ENCODE results near the gene ZBBX. TPM values are rescaled to one million over a fixed set of nuclear protein-coding genes. Genes with fewer than 3 reads are reported as not detected.

Gene ZBBX
- total RNA-seq, 1 experiment from 2014 or later, result 1.1 TPM

DNA sequence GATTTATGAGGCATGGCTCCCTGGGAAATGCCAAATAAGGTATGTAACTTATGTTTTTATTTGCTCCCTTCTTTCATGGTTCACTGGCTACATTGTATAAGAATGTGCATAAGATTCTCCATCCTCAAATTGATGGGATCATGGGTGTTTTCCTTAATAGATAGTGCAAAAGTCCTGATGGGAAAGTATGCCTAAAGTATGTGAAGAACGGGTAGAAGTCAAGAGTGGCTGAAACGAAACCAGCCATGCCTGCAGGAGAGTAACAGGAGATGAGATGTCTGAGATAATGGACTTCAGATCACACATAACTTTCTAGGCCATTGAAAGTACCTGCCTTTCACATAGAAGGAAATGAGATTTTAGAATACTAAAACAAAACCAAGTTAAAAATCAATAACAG, 56.5 kb downstream of the ZBBX start:
- H3K4me1 Mint-ChIP-seq, result no peaks in the 10 kb centered on the region
- TF ChIP-seq ZNF425 (CRISPR knock-in tag; conservative IDR thresholded peaks at IDR 0.05), result no peak
- no peak for TF ChIP-seq NFE2L1 (CRISPR knock-in tag; IDR thresholded peaks at IDR 0.05)
- no peak for TF ChIP-seq USF1 (CRISPR knock-in tag; IDR thresholded peaks at IDR 0.05)
- no peak for TF ChIP-seq TEAD1 (CRISPR knock-in tag; IDR thresholded peaks at IDR 0.05)
- TF ChIP-seq ZNF121 (CRISPR knock-in tag; IDR thresholded peaks at IDR 0.05), result no peak
- TF ChIP-seq, protein P1, sequence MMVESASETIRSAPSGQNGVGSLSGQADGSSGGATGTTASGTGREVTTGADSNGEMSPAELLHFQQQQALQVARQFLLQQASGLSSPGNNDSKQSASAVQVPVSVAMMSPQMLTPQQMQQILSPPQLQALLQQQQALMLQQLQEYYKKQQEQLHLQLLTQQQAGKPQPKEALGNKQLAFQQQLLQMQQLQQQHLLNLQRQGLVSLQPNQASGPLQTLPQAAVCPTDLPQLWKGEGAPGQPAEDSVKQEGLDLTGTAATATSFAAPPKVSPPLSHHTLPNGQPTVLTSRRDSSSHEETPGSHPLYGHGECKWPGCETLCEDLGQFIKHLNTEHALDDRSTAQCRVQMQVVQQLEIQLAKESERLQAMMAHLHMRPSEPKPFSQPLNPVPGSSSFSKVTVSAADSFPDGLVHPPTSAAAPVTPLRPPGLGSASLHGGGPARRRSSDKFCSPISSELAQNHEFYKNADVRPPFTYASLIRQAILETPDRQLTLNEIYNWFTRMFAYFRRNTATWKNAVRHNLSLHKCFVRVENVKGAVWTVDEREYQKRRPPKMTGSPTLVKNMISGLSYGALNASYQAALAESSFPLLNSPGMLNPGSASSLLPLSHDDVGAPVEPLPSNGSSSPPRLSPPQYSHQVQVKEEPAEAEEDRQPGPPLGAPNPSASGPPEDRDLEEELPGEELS (CRISPR knock-in tag; IDR thresholded peaks at IDR 0.05), result no peak
- no peak for TF ChIP-seq NFATC4 (CRISPR knock-in tag; IDR thresholded peaks at IDR 0.05)
- TF ChIP-seq EMX1 (CRISPR knock-in tag; IDR thresholded peaks at IDR 0.05), result no peak
- TF ChIP-seq, protein P2, sequence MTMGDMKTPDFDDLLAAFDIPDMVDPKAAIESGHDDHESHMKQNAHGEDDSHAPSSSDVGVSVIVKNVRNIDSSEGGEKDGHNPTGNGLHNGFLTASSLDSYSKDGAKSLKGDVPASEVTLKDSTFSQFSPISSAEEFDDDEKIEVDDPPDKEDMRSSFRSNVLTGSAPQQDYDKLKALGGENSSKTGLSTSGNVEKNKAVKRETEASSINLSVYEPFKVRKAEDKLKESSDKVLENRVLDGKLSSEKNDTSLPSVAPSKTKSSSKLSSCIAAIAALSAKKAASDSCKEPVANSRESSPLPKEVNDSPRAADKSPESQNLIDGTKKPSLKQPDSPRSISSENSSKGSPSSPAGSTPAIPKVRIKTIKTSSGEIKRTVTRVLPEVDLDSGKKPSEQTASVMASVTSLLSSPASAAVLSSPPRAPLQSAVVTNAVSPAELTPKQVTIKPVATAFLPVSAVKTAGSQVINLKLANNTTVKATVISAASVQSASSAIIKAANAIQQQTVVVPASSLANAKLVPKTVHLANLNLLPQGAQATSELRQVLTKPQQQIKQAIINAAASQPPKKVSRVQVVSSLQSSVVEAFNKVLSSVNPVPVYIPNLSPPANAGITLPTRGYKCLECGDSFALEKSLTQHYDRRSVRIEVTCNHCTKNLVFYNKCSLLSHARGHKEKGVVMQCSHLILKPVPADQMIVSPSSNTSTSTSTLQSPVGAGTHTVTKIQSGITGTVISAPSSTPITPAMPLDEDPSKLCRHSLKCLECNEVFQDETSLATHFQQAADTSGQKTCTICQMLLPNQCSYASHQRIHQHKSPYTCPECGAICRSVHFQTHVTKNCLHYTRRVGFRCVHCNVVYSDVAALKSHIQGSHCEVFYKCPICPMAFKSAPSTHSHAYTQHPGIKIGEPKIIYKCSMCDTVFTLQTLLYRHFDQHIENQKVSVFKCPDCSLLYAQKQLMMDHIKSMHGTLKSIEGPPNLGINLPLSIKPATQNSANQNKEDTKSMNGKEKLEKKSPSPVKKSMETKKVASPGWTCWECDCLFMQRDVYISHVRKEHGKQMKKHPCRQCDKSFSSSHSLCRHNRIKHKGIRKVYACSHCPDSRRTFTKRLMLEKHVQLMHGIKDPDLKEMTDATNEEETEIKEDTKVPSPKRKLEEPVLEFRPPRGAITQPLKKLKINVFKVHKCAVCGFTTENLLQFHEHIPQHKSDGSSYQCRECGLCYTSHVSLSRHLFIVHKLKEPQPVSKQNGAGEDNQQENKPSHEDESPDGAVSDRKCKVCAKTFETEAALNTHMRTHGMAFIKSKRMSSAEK (CRISPR knock-in tag; IDR thresholded peaks at IDR 0.05; ENCODE audit: borderline replicate concordance), result no peak
- TF ChIP-seq HMGXB4 (CRISPR knock-in tag; IDR thresholded peaks at IDR 0.05), result no peak
- no peak for TF ChIP-seq ZNF219 (CRISPR knock-in tag; IDR thresholded peaks at IDR 0.05; ENCODE audit: borderline replicate concordance)
- TF ChIP-seq ERG (CRISPR knock-in tag; IDR thresholded peaks at IDR 0.05), result no peak
- TF ChIP-seq, protein P3, sequence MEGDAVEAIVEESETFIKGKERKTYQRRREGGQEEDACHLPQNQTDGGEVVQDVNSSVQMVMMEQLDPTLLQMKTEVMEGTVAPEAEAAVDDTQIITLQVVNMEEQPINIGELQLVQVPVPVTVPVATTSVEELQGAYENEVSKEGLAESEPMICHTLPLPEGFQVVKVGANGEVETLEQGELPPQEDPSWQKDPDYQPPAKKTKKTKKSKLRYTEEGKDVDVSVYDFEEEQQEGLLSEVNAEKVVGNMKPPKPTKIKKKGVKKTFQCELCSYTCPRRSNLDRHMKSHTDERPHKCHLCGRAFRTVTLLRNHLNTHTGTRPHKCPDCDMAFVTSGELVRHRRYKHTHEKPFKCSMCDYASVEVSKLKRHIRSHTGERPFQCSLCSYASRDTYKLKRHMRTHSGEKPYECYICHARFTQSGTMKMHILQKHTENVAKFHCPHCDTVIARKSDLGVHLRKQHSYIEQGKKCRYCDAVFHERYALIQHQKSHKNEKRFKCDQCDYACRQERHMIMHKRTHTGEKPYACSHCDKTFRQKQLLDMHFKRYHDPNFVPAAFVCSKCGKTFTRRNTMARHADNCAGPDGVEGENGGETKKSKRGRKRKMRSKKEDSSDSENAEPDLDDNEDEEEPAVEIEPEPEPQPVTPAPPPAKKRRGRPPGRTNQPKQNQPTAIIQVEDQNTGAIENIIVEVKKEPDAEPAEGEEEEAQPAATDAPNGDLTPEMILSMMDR (IDR thresholded peaks at IDR 0.05), result no peak
- no peaks in the 10 kb centered on the region for H3K36me3 Mint-ChIP-seq
- H3K27me3 Mint-ChIP-seq (ENCODE audit: low read depth), result no peaks in the 10 kb centered on the region
- ATAC-seq (no peak), DNase-seq (ENCODE audit: low spot score) (no peak)
- ChIA-PET CTCF (no interaction called here), POLR2A (no interaction called here)
- no peaks in the 10 kb centered on the region for H3K9me3 Mint-ChIP-seq
- no peak overlapping the region for H3K27ac Mint-ChIP-seq
- no peak overlapping the region for H3K4me3 Mint-ChIP-seq

Data from WTC11 (cell line).